HepG2 (cell line): Measurements from ENCODE around the gene CDA. TPM values are rescaled to one million over a fixed set of nuclear protein-coding genes. Genes with fewer than 3 reads are reported as not detected.

ENCODE experiments used
- ATAC-seq: fragments of 200-7000 bp; cut with Tn5 transposase; 3 replicates; pipeline ENCODE4 v1.9.1; 2020; ENCODE audit warnings: mild to moderate bottlenecking, moderate library complexity
- BruUV-seq: library from RNA; stranded (reverse); fragments of 400-500 nt; replicated peaks from 2 replicates; lab custom pipeline; 2021; lab: Mats Ljungman, UMichigan
- CTCF ChIA-PET: fragments of 300-600 bp; formaldehyde crosslinking; extraction: SDS; loops from one replicate; lab custom pipeline; 2021; ENCODE audit warnings: low total read pairs, inconsistent platforms, low intra/inter-chr PET ratio; lab: Yijun Ruan, JAX
- POLR2A ChIA-PET: fragments of 350-600 bp; sonication (Branson Sonifier 250); formaldehyde crosslinking; loops from one replicate; lab custom pipeline; 2020; ENCODE audit warnings: antibody characterized with exemption, inconsistent platforms; lab: Yijun Ruan, JAX
- DNase-seq: peaks from one replicate; pipeline ENCODE4 v3.0.0-alpha.2; 2015; ENCODE audit warnings: low spot score
- FAIRE-seq: peaks from 3 replicates; lab custom pipeline; 2011; peaks lifted over from hg19 to GRCh38; lab: Jason Lieb, UNC
- H2AFZ ChIP-seq: one replicate; pipeline ENCODE4 v1.6.1; 2011; ENCODE audit warnings: low read length, inconsistent platforms
- H3K27ac ChIP-seq: fragments of 300-600 bp; 3 replicates; pipeline ENCODE4 v1.8.0; 2011; ENCODE audit warnings: mixed run types, mild to moderate bottlenecking, mixed read lengths, low read length, inconsistent platforms; ENCODE audit not compliant: insufficient read depth; ENCODE audit errors: extremely low read length
- H3K27me3 ChIP-seq, 2 experiments: fragments of 200-600 bp in 1 of 2; 2 replicates in 1 of 2; 3 replicates in 1 of 2; pipeline versions ENCODE4 v1.6.0 to v1.8.0; 2011; ENCODE audit warnings: low read length in 2 of 2, mild to moderate bottlenecking in 2 of 2, moderate library complexity in 2 of 2, inconsistent platforms in 1 of 2; ENCODE audit not compliant: insufficient read depth in 2 of 2, control insufficient read depth in 1 of 2
- H3K36me3 ChIP-seq, 2 experiments: fragments of 200-600 bp in 1 of 2; replicated peaks in 1 of 2; 2 replicates in 1 of 2; 3 replicates in 1 of 2; pipeline versions ENCODE4 v1.5.1 to v1.8.0; 2011; ENCODE audit warnings: low read length in 2 of 2, inconsistent platforms in 1 of 2; ENCODE audit not compliant: insufficient read depth in 2 of 2, control insufficient read depth in 1 of 2
- H3K4me1 ChIP-seq: 2 replicates; pipeline ENCODE4 v1.5.1; 2012; ENCODE audit warnings: low read length, inconsistent platforms; ENCODE audit not compliant: insufficient read depth
- H3K4me2 ChIP-seq: 2 replicates; pipeline ENCODE4 v1.6.0; 2011; ENCODE audit warnings: low read depth, low read length, inconsistent platforms
- H3K4me3 ChIP-seq, 3 experiments: fragments of 200-600 bp in 1 of 3; sonication (generic), shearing (Covaris generic) in 1 of 3; replicated peaks in 1 of 3; 2 replicates each; pipeline ENCODE4 v1.5.1; 2011 to 2016; ENCODE audit warnings: low read length in 3 of 3, inconsistent platforms in 2 of 3, low read depth in 2 of 3, mild to moderate bottlenecking in 2 of 3, control low read depth in 1 of 3, mixed read lengths in 1 of 3; ENCODE audit not compliant: insufficient read depth in 1 of 3
- H3K79me2 ChIP-seq: one replicate; pipeline ENCODE4 v1.6.1; 2011; ENCODE audit warnings: low read length, inconsistent platforms; ENCODE audit not compliant: insufficient read depth
- H3K9ac ChIP-seq: 2 replicates; pipeline ENCODE4 v1.6.0; 2011; ENCODE audit warnings: mild to moderate bottlenecking, low read depth, low read length, inconsistent platforms; ENCODE audit not compliant: insufficient read depth
- H3K9me3 ChIP-seq: 2 replicates; pipeline ENCODE4 v1.5.1; 2012; ENCODE audit warnings: mild to moderate bottlenecking, low read length
- H4K20me1 ChIP-seq: 2 replicates; pipeline ENCODE4 v1.6.0; 2011; ENCODE audit warnings: inconsistent platforms, mild to moderate bottlenecking, low read length, moderate library complexity; ENCODE audit not compliant: insufficient read depth
- GPN1 ChIP-seq: sonication (generic); formaldehyde crosslinking; IDR thresholded peaks from 2 replicates; pipeline ENCODE4 v1.5.1; 2020; ENCODE audit warnings: missing genetic modification reagents, borderline replicate concordance
- MLLT10 ChIP-seq: sonication (generic); formaldehyde crosslinking; IDR thresholded peaks from 2 replicates; pipeline ENCODE4 v1.4.0; 2020; ENCODE audit warnings: missing genetic modification reagents
- MYNN ChIP-seq: sonication (generic); formaldehyde crosslinking; IDR thresholded peaks from 2 replicates; pipeline ENCODE4 v1.4.0; 2020; ENCODE audit warnings: mild to moderate bottlenecking, low read depth, missing genetic modification reagents
- PLSCR1 ChIP-seq: sonication (generic); formaldehyde crosslinking; IDR thresholded peaks from 2 replicates; pipeline ENCODE4 v1.5.0; 2020; ENCODE audit warnings: missing genetic modification reagents, mild to moderate bottlenecking, borderline replicate concordance
- PRMT3 ChIP-seq: sonication (generic); formaldehyde crosslinking; IDR thresholded peaks from 2 replicates; pipeline ENCODE4 v1.8.1; 2022; ENCODE audit warnings: low read depth, mild to moderate bottlenecking, moderate library complexity, missing genetic modification reagents, borderline replicate concordance
- RXRB ChIP-seq: IDR thresholded peaks from 2 replicates; pipeline ENCODE4 v1.6.1; 2016; ENCODE audit warnings: borderline replicate concordance, missing genetic modification reagents, missing compliant biosample characterization
- ZFP62 ChIP-seq: sonication (generic); formaldehyde crosslinking; IDR thresholded peaks from 2 replicates; pipeline ENCODE4 v1.4.0; 2020; ENCODE audit warnings: missing genetic modification reagents
- ZFX ChIP-seq: sonication (generic); formaldehyde crosslinking; IDR thresholded peaks from 2 replicates; pipeline ENCODE4 v1.4.0; 2020; ENCODE audit warnings: mild to moderate bottlenecking, low read depth, missing genetic modification reagents, moderate library complexity
- ZNF354B ChIP-seq: sonication (generic); formaldehyde crosslinking; IDR thresholded peaks from 2 replicates; pipeline ENCODE4 v1.8.0; 2022; ENCODE audit warnings: mild to moderate bottlenecking, missing genetic modification reagents
- WGBS: methylation state at CpG from one replicate; pipeline ENCODE4 v1.1.6; 2017; ENCODE audit warnings: low lambda C conversion rate; 5-methylcytosine and 5-hydroxymethylcytosine counted together
- in situ Hi-C: cut with HindIII; loops from 2 replicates; pipeline ENCODE4 v1.10.0; 2017; ENCODE audit warnings: low pct_unique_long_range_greater_than_20kb; ENCODE audit not compliant: extremely low pct_ligation_motif_present
- intact Hi-C: fragments of 100-400 bp; cut with micrococcal nuclease; formaldehyde crosslinking; loops from one replicate; pipeline ENCODE4 v1.10.0; 2022; ENCODE audit not compliant: unreplicated experiment
- polyA plus RNA-seq, 8 experiments: library from polyadenylated mRNA; depleted of rRNA in 3 of 8; stranded (reverse) in 7 of 8; unstranded in 1 of 8; fragments of >200 nt; fragmentation: Illumina TruSeq in 4 of 8; extraction: Trizol in 4 of 8; gene quantifications; 2 replicates each; pipeline versions ENCODE4 v1.2.1 to v1.2.3, GENCODE V29; 2011 to 2016; ENCODE audit warnings: low read depth in 4 of 8, missing spikeins in 1 of 8, mixed read lengths in 1 of 8; ENCODE audit not compliant: insufficient read depth in 1 of 8
- total RNA-seq, 5 experiments: library from RNA; depleted of rRNA; stranded (reverse); fragments of >200 nt; fragmentation: Illumina TruSeq; extraction: Trizol; gene quantifications; 2 replicates each; pipeline ENCODE4 v1.2.3, GENCODE V29; 2016; ENCODE audit warnings: low read depth in 1 of 5
- TF ChIP-seq, protein P1 (sequence below): sonication (generic); formaldehyde crosslinking; conservative IDR thresholded peaks from 2 replicates; pipeline ENCODE4 v1.4.0; 2020; ENCODE audit warnings: missing genetic modification reagents

The CDA gene
- total and polyA plus RNA-seq, 2 of the 13 experiments (the other 11 are each of a cell fraction or from before 2014, with no cell fraction given): 0.66 to 2.1 TPM

DNA sequence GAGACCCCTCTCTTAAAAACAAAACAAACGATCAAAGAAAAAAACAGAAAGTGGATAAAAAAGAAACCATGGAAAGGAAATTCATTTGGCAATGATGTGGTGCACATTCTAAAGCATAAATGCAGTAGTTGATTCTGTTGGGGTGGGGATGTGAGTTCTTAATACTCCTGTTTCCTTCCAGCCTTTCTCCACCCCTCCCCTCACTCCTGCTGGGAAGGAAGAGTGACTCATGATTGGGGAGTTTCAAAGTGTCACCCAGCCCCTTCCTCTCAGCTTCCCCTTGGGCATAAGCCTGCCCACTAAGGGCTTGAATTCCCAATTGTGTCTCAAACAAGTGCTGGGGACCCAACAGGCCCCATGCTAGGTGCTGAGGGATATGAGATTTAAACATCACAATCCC is 37.6 kb downstream of the CDA start:
- TF ChIP-seq ZFX: no peak
- TF ChIP-seq MYNN (CRISPR knock-in tag): no peak
- TF ChIP-seq PRMT3 (CRISPR knock-in tag): no peak
- TF ChIP-seq RXRB (CRISPR knock-in tag): no peak
- no peak for TF ChIP-seq PLSCR1 (CRISPR knock-in tag)
- TF ChIP-seq MLLT10 (CRISPR knock-in tag): no peak
- TF ChIP-seq ZNF354B (CRISPR knock-in tag): no peak
- TF ChIP-seq ZFP62 (CRISPR knock-in tag): no peak
- no peak for TF ChIP-seq GPN1 (CRISPR knock-in tag)
- TF ChIP-seq, protein P1, sequence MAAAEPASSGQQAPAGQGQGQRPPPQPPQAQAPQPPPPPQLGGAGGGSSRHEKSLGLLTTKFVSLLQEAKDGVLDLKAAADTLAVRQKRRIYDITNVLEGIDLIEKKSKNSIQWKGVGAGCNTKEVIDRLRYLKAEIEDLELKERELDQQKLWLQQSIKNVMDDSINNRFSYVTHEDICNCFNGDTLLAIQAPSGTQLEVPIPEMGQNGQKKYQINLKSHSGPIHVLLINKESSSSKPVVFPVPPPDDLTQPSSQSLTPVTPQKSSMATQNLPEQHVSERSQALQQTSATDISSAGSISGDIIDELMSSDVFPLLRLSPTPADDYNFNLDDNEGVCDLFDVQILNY (CRISPR knock-in tag): no peak
- ATAC-seq (no peak), FAIRE-seq (no peak), DNase-seq (no peak)
- 0% methylated on average over 1 of the region's 1 CpG for WGBS
- BruUV-seq: no TSS peak
- Histone ChIP-seq H3K27ac (no peak overlapping the region), H3K36me3 (no peaks in the 10 kb centered on the region), H3K79me2 (no peaks in the 10 kb centered on the region), H3K9ac (no peak overlapping the region), H3K4me2 (no peak overlapping the region), H4K20me1 (no peaks in the 10 kb centered on the region), H3K4me3 (no peak overlapping the region), H3K9me3 (no peaks in the 10 kb centered on the region), H2AFZ (no peak overlapping the region), H3K27me3 (no peaks in the 10 kb centered on the region), H3K4me1 (no peaks in the 10 kb centered on the region)
- ChIA-PET POLR2A (no interaction called here), CTCF (no interaction called here)
- intact Hi-C loops: no loop called here
- in situ Hi-C loops: no loop called here
